Measurements from ENCODE around the gene PLD1. TPM values are rescaled to one million over a fixed set of nuclear protein-coding genes. Genes with fewer than 3 reads are reported as not detected.
"Not testable (repeated sequence)": the region's sequence is repeated elsewhere in the genome, so short reads cannot be mapped to it uniquely, and the experiment has no call there.

The PLD1 gene
- total and polyA plus RNA-seq, 5 donors from 2014 or later = 1.2 to 8.8 (median 3.6) TPM; not detected in 1

GRCh38 chr3:171562459-171562858, 247.8 kb downstream of the PLD1 start:
- not testable (repeated sequence) for H3K4me3 Mint-ChIP-seq, H3K36me3 Mint-ChIP-seq
- peaks cover 12 to 26% (median 19%) of the 10 kb centered on the region in 4 donors for H3K4me1 Mint-ChIP-seq

GRCh38 chr3:171561596-171562323, 248.5 kb downstream of the PLD1 start:
- ATAC-seq (ENCODE audit: low read depth in 2 of 2) (peak; percentile 61 to 62), DNase-seq (peak in 2 of 3 donors; percentile 45 to 82)
- Mint-ChIP-seq H3K4me3 (peak overlapping the region; percentile 58 to 80 (median 70)), H3K4me1 (peaks cover 12 to 26% (median 18%) of the 10 kb centered on the region in 4 donors), H3K36me3 (no peaks in the 10 kb centered on the region), H3K27me3 (peaks cover 8% of the 10 kb centered on the region), H3K27ac (peak overlapping the region; percentile 95 to 99 (median 96)), H3K9me3 (no peaks in the 10 kb centered on the region)
- Histone ChIP-seq H3K4me1 (ENCODE audit: control insufficient read depth, insufficient read depth, low read length, poor library complexity, severe bottlenecking) (peaks cover 9% of the 10 kb centered on the region), H3K36me3 (ENCODE audit: control insufficient read depth, insufficient read depth, low read length) (no peaks in the 10 kb centered on the region), H3K27ac (ENCODE audit: insufficient read depth, low read length, poor library complexity, severe bottlenecking) (peak overlapping the region; percentile 58), H3K4me3 (ENCODE audit: low read depth, low read length) (peak overlapping the region; percentile 68), H3K27me3 (ENCODE audit: control insufficient read depth, insufficient read depth, low read length) (no peaks in the 10 kb centered on the region), H3K9me3 (ENCODE audit: control insufficient read depth in 2 of 2, low read length in 2 of 2) (no peaks in the 10 kb centered on the region)

More at GRCh38 chr3:171562459-171562858, 247.8 kb downstream of the PLD1 start:
- H3K27me3 Mint-ChIP-seq; H3K27me3 ChIP-seq (ENCODE audit: control insufficient read depth, insufficient read depth, low read length); H3K36me3 ChIP-seq (ENCODE audit: control insufficient read depth, insufficient read depth, low read length); H3K9me3 ChIP-seq (ENCODE audit: control insufficient read depth in 2 of 2, low read length in 2 of 2); H3K9me3 Mint-ChIP-seq; DNase-seq; H3K4me3 ChIP-seq (ENCODE audit: low read depth, low read length); ATAC-seq (ENCODE audit: low read depth in 2 of 2); H3K4me1 ChIP-seq (ENCODE audit: control insufficient read depth, insufficient read depth, low read length, poor library complexity, severe bottlenecking): not testable (repeated sequence)
- peak overlapping the region; percentile 58 for H3K27ac ChIP-seq (ENCODE audit: insufficient read depth, low read length, poor library complexity, severe bottlenecking)
- peak overlapping the region; percentile 95 to 99 (median 96) for H3K27ac Mint-ChIP-seq

GRCh38 chr3:171559586-171559985, 250.7 kb downstream of the PLD1 start:
- Mint-ChIP-seq H3K4me3 (no peak overlapping the region), H3K36me3 (no peaks in the 10 kb centered on the region), H3K27me3 (peaks cover 4% of the 10 kb centered on the region), H3K9me3 (no peaks in the 10 kb centered on the region), H3K4me1 (peaks cover 12 to 26% (median 14%) of the 10 kb centered on the region in 4 donors), H3K27ac (peak overlapping the region in 2 of 3 donors; percentile 25 to 51)
- H3K9me3 ChIP-seq (ENCODE audit: control insufficient read depth in 2 of 2, low read length in 2 of 2) = no peaks in the 10 kb centered on the region
- H3K36me3 ChIP-seq (ENCODE audit: control insufficient read depth, insufficient read depth, low read length) = no peaks in the 10 kb centered on the region
- ATAC-seq (ENCODE audit: low read depth in 2 of 2) = no peak
- H3K27me3 ChIP-seq (ENCODE audit: control insufficient read depth, insufficient read depth, low read length) = no peaks in the 10 kb centered on the region
- H3K27ac ChIP-seq (ENCODE audit: insufficient read depth, low read length, poor library complexity, severe bottlenecking) = no peak overlapping the region
- H3K4me3 ChIP-seq (ENCODE audit: low read depth, low read length) = no peak overlapping the region
- no peak for DNase-seq
- peaks cover 9% of the 10 kb centered on the region for H3K4me1 ChIP-seq (ENCODE audit: control insufficient read depth, insufficient read depth, low read length, poor library complexity, severe bottlenecking)

- Histone ChIP-seq H3K27ac (ENCODE audit: insufficient read depth, low read length, poor library complexity, severe bottlenecking) (no peak overlapping the region), H3K4me3 (ENCODE audit: low read depth, low read length) (no peak overlapping the region), H3K9me3 (ENCODE audit: control insufficient read depth in 2 of 2, low read length in 2 of 2) (no peaks in the 10 kb centered on the region), H3K36me3 (ENCODE audit: control insufficient read depth, insufficient read depth, low read length) (no peaks in the 10 kb centered on the region), H3K27me3 (ENCODE audit: control insufficient read depth, insufficient read depth, low read length) (no peaks in the 10 kb centered on the region), H3K4me1 (ENCODE audit: control insufficient read depth, insufficient read depth, low read length, poor library complexity, severe bottlenecking) (peaks cover 9% of the 10 kb centered on the region)
- ATAC-seq (ENCODE audit: low read depth in 2 of 2) = no peak
- no peaks in the 10 kb centered on the region for H3K9me3 Mint-ChIP-seq
- H3K27ac Mint-ChIP-seq = peak overlapping the region in 1 of 3 donors; percentile 16
- DNase-seq = no peak
- H3K4me1 Mint-ChIP-seq = peaks cover 12 to 26% (median 14%) of the 10 kb centered on the region in 4 donors
- no peak overlapping the region for H3K4me3 Mint-ChIP-seq
- H3K36me3 Mint-ChIP-seq = no peaks in the 10 kb centered on the region
- H3K27me3 Mint-ChIP-seq = peaks cover 4% of the 10 kb centered on the region
These were observed 252.0 kb downstream of the PLD1 start for GRCh38 chr3:171558188-171558696.

- DNase-seq = no peak
- H3K4me1 ChIP-seq (ENCODE audit: control insufficient read depth, insufficient read depth, low read length, poor library complexity, severe bottlenecking) = peaks cover 8% of the 10 kb centered on the region
- Mint-ChIP-seq H3K4me3 (no peak overlapping the region), H3K27me3 (peaks cover 4% of the 10 kb centered on the region), H3K36me3 (no peaks in the 10 kb centered on the region), H3K4me1 (peaks cover 11 to 19% (median 13%) of the 10 kb centered on the region in 4 donors), H3K9me3 (no peaks in the 10 kb centered on the region), H3K27ac (no peak overlapping the region)
- no peaks in the 10 kb centered on the region for H3K27me3 ChIP-seq (ENCODE audit: control insufficient read depth, insufficient read depth, low read length)
- H3K36me3 ChIP-seq (ENCODE audit: control insufficient read depth, insufficient read depth, low read length) = no peaks in the 10 kb centered on the region
- ATAC-seq (ENCODE audit: low read depth in 2 of 2) = no peak
- no peak overlapping the region for H3K4me3 ChIP-seq (ENCODE audit: low read depth, low read length)
- H3K27ac ChIP-seq (ENCODE audit: insufficient read depth, low read length, poor library complexity, severe bottlenecking) = no peak overlapping the region
- no peaks in the 10 kb centered on the region for H3K9me3 ChIP-seq (ENCODE audit: control insufficient read depth in 2 of 2, low read length in 2 of 2)
These were observed 253.1 kb downstream of the PLD1 start for GRCh38 chr3:171557173-171557572.

- Histone ChIP-seq H3K4me3 (ENCODE audit: low read depth, low read length) (no peak overlapping the region), H3K27ac (ENCODE audit: insufficient read depth, low read length, poor library complexity, severe bottlenecking) (no peak overlapping the region), H3K4me1 (ENCODE audit: control insufficient read depth, insufficient read depth, low read length, poor library complexity, severe bottlenecking) (peaks cover 2% of the 10 kb centered on the region), H3K9me3 (ENCODE audit: control insufficient read depth in 2 of 2, low read length in 2 of 2) (no peaks in the 10 kb centered on the region), H3K36me3 (ENCODE audit: control insufficient read depth, insufficient read depth, low read length) (no peaks in the 10 kb centered on the region), H3K27me3 (ENCODE audit: control insufficient read depth, insufficient read depth, low read length) (no peaks in the 10 kb centered on the region)
- H3K4me1 Mint-ChIP-seq = peaks cover 6 to 14% (median 8%) of the 10 kb centered on the region in 4 donors
- no peak overlapping the region for H3K4me3 Mint-ChIP-seq
- no peaks in the 10 kb centered on the region for H3K9me3 Mint-ChIP-seq
- ATAC-seq (ENCODE audit: low read depth in 2 of 2) = no peak
- H3K27me3 Mint-ChIP-seq = peaks cover 1% of the 10 kb centered on the region
- no peaks in the 10 kb centered on the region for H3K36me3 Mint-ChIP-seq
- H3K27ac Mint-ChIP-seq = peak overlapping the region in 1 of 3 donors; percentile 2
- no peak for DNase-seq
These were observed 253.6 kb downstream of the PLD1 start for GRCh38 chr3:171556574-171557145.

GRCh38 chr3:171556148-171556547, 254.1 kb downstream of the PLD1 start:
- H3K27ac Mint-ChIP-seq = peak overlapping the region in 1 of 3 donors; percentile 2

More at GRCh38 chr3:171556148-171556547, 254.1 kb downstream of the PLD1 start:
- Histone ChIP-seq H3K4me3 (ENCODE audit: low read depth, low read length) (no peak overlapping the region), H3K4me1 (ENCODE audit: control insufficient read depth, insufficient read depth, low read length, poor library complexity, severe bottlenecking) (no peaks in the 10 kb centered on the region), H3K36me3 (ENCODE audit: control insufficient read depth, insufficient read depth, low read length) (no peaks in the 10 kb centered on the region), H3K27ac (ENCODE audit: insufficient read depth, low read length, poor library complexity, severe bottlenecking) (no peak overlapping the region), H3K9me3 (ENCODE audit: control insufficient read depth in 2 of 2, low read length in 2 of 2) (no peaks in the 10 kb centered on the region), H3K27me3 (ENCODE audit: control insufficient read depth, insufficient read depth, low read length) (no peaks in the 10 kb centered on the region)
- Mint-ChIP-seq H3K27me3 (no peaks in the 10 kb centered on the region), H3K4me3 (no peak overlapping the region), H3K9me3 (no peaks in the 10 kb centered on the region), H3K36me3 (no peaks in the 10 kb centered on the region), H3K4me1 (peaks cover 2 to 9% (median 5%) of the 10 kb centered on the region in 4 donors)
- ATAC-seq (ENCODE audit: low read depth in 2 of 2) = no peak
- no peak for DNase-seq
